C4-2B (cell line): ENCODE data around the gene PSMD14.

Experiments used
- ZFX ChIP-seq: fragments of 450-650 bp; IDR thresholded peaks from 2 replicates; pipeline ENCODE4 v1.6.1; 2017
- TF ChIP-seq, protein P1 (sequence below): fragments of 450-650 bp; conservative IDR thresholded peaks from 2 replicates; pipeline ENCODE4 v1.5.1; 2017; ENCODE audit warnings: mild to moderate bottlenecking

DNA sequence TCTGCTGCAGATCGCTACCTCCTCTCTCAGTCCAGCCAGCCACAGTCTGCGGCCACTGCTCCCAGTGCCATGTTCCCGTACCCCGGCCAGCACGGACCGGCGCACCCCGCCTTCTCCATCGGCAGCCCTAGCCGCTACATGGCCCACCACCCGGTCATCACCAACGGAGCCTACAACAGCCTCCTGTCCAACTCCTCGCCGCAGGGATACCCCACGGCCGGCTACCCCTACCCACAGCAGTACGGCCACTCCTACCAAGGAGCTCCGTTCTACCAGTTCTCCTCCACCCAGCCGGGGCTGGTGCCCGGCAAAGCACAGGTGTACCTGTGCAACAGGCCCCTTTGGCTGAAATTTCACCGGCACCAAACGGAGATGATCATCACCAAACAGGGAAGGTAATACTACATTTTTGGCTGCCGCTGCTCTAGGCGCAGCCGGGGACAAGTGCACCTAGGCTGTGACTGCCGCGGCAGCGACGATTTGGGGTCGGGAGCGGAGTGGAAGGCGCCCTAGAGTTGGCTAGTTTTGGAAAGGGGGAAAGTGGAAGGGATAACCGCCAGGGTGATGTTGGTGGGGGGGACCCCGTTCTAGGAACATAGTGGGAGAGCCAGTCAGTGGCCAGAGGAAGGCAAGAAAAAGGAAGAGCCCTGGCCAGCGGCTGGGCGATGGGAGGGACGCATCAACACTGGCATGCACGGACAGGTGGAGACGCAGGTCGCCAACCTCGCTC lies 108.6 kb downstream of the PSMD14 start:
- TF ChIP-seq, protein P1, sequence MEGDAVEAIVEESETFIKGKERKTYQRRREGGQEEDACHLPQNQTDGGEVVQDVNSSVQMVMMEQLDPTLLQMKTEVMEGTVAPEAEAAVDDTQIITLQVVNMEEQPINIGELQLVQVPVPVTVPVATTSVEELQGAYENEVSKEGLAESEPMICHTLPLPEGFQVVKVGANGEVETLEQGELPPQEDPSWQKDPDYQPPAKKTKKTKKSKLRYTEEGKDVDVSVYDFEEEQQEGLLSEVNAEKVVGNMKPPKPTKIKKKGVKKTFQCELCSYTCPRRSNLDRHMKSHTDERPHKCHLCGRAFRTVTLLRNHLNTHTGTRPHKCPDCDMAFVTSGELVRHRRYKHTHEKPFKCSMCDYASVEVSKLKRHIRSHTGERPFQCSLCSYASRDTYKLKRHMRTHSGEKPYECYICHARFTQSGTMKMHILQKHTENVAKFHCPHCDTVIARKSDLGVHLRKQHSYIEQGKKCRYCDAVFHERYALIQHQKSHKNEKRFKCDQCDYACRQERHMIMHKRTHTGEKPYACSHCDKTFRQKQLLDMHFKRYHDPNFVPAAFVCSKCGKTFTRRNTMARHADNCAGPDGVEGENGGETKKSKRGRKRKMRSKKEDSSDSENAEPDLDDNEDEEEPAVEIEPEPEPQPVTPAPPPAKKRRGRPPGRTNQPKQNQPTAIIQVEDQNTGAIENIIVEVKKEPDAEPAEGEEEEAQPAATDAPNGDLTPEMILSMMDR, result no peak
- TF ChIP-seq ZFX, result no peak
